GM12878 (cell line): ENCODE data around the gene SELENOM. TPM values are rescaled to one million over a fixed set of nuclear protein-coding genes. Genes with fewer than 3 reads are reported as not detected.

Experiments
- ATAC-seq: fragments of 200-7000 bp; cut with Tn5 transposase; 3 replicates; pipeline ENCODE4 v1.9.1; 2020; ENCODE audit warnings: mild to moderate bottlenecking, moderate library complexity
- BruUV-seq: library from RNA; stranded (reverse); fragments of 400-500 nt; replicated peaks from 2 replicates; lab custom pipeline; 2021; lab: Mats Ljungman, UMichigan
- CTCF ChIA-PET: fragments of 300-600 bp; sonication (Branson Sonifier 250); formaldehyde crosslinking; extraction: SDS; loops from one replicate; lab custom pipeline; 2021; ENCODE audit warnings: inconsistent platforms; lab: Yijun Ruan, JAX
- POLR2A ChIA-PET: fragments of 350-600 bp; formaldehyde crosslinking; extraction: SDS; loops from one replicate; lab custom pipeline; 2021; ENCODE audit warnings: inconsistent platforms; lab: Charles Lee
- RAD21 ChIA-PET: fragments of 300-600 bp; sonication (Branson Sonifier 250); formaldehyde crosslinking; loops from one replicate; lab custom pipeline; 2023; ENCODE audit warnings: antibody characterized with exemption; ENCODE audit not compliant: unreplicated experiment; lab: Charles Lee
- SMC1A ChIA-PET: fragments of 300-600 bp; sonication (Branson Sonifier 250); formaldehyde crosslinking; loops from one replicate; lab custom pipeline; 2023; ENCODE audit not compliant: unreplicated experiment, uncharacterized antibody; lab: Charles Lee
- DNase-seq: peaks from one replicate; pipeline ENCODE4 v3.0.0-alpha.2; 2011; ENCODE audit warnings: low read depth, low spot score
- FAIRE-seq: peaks from 3 replicates; lab custom pipeline; 2011; peaks lifted over from hg19 to GRCh38; lab: Jason Lieb, UNC
- H2AFZ ChIP-seq: 2 replicates; pipeline ENCODE4 v1.6.0; 2011; ENCODE audit warnings: low read depth, low read length, control low read depth; ENCODE audit not compliant: control insufficient read depth
- H3K27ac ChIP-seq: 2 replicates; pipeline ENCODE4 v1.5.1; 2011; ENCODE audit warnings: control low read depth; ENCODE audit not compliant: control insufficient read depth, insufficient read depth
- H3K27me3 ChIP-seq, 2 experiments: replicated peaks in 1 of 2; 2 replicates each; pipeline versions ENCODE4 v1.6.0 to v1.6.1; 2011; ENCODE audit warnings: low read length in 1 of 2; ENCODE audit not compliant: control insufficient read depth in 2 of 2, insufficient read depth in 2 of 2
- H3K36me3 ChIP-seq, 2 experiments: 2 replicates each; pipeline ENCODE4 v1.5.1; 2011; ENCODE audit warnings: low read length in 1 of 2; ENCODE audit not compliant: control insufficient read depth in 2 of 2, insufficient read depth in 2 of 2
- H3K4me1 ChIP-seq: 2 replicates; pipeline ENCODE4 v1.6.1; 2011; ENCODE audit warnings: mild to moderate bottlenecking, low read length, moderate library complexity, mixed read lengths; ENCODE audit not compliant: control insufficient read depth, insufficient read depth
- H3K4me2 ChIP-seq: 2 replicates; pipeline ENCODE4 v1.6.0; 2011; ENCODE audit warnings: control low read depth; ENCODE audit not compliant: control insufficient read depth, insufficient read depth
- H3K4me3 ChIP-seq: fragments of 200-600 bp; sonication (generic); 2 replicates; pipeline ENCODE4 v1.5.1; 2016
- H3K79me2 ChIP-seq: 2 replicates; pipeline ENCODE4 v1.6.0; 2011; ENCODE audit warnings: low read length; ENCODE audit not compliant: control insufficient read depth, insufficient read depth
- H3K9ac ChIP-seq: 2 replicates; pipeline ENCODE4 v1.8.0; 2011; ENCODE audit warnings: low read length, control low read depth, mixed read lengths; ENCODE audit not compliant: control insufficient read depth, insufficient read depth
- H3K9me3 ChIP-seq: replicated peaks from 3 replicates; pipeline ENCODE4 v1.5.1; 2011; ENCODE audit warnings: mild to moderate bottlenecking, low read length; ENCODE audit not compliant: control insufficient read depth, insufficient read depth
- H4K20me1 ChIP-seq: 2 replicates; pipeline ENCODE4 v1.6.0; 2011; ENCODE audit not compliant: control insufficient read depth, insufficient read depth
- BMI1 ChIP-seq: fragments of 450-650 bp; IDR thresholded peaks from 2 replicates; pipeline ENCODE4 v1.6.1; 2016; ENCODE audit warnings: mild to moderate bottlenecking, moderate library complexity, borderline replicate concordance
- CBFB ChIP-seq: IDR thresholded peaks from 2 replicates; pipeline ENCODE4 v1.6.1; 2016; ENCODE audit warnings: antibody characterized with exemption, low read depth
- CBX3 ChIP-seq: fragments of 200-600 bp; sonication (generic); IDR thresholded peaks from 2 replicates; pipeline ENCODE4 v1.6.1; 2016; ENCODE audit warnings: low read depth, borderline replicate concordance
- EP300 ChIP-seq, 2 experiments: fragments of 150-350 bp in 1 of 2; IDR thresholded peaks; 2 replicates each; pipeline ENCODE4 v1.6.1; 2011 to 2012; ENCODE audit warnings: low read depth in 2 of 2, low read length in 2 of 2, borderline replicate concordance in 1 of 2, improper control_type of control experiment in 1 of 2, inconsistent platforms in 1 of 2; ENCODE audit not compliant: control insufficient read depth in 1 of 2
- HDAC2 ChIP-seq: fragments of 200-600 bp; sonication (generic); IDR thresholded peaks from 2 replicates; pipeline ENCODE4 v1.6.1; 2017
- KLF5 ChIP-seq: fragments of 450-650 bp; IDR thresholded peaks from 2 replicates; pipeline ENCODE4 v1.6.1; 2014; ENCODE audit warnings: mild to moderate bottlenecking; ENCODE audit not compliant: partially characterized antibody
- LARP7 ChIP-seq: fragments of 450-650 bp; IDR thresholded peaks from 2 replicates; pipeline ENCODE4 v1.6.1; 2017; ENCODE audit warnings: mild to moderate bottlenecking
- MTA2 ChIP-seq: fragments of 450-650 bp; IDR thresholded peaks from 2 replicates; pipeline ENCODE4 v1.6.1; 2016; ENCODE audit warnings: low read depth, mild to moderate bottlenecking, moderate library complexity
- MYC ChIP-seq: IDR thresholded peaks from 2 replicates; pipeline ENCODE4 v1.6.1; 2011; ENCODE audit warnings: mild to moderate bottlenecking, low read length, moderate library complexity, inconsistent platforms; ENCODE audit not compliant: insufficient read depth, insufficient replicate concordance, insufficient read length, severe bottlenecking
- NBN ChIP-seq: fragments of 450-650 bp; IDR thresholded peaks from 2 replicates; pipeline ENCODE4 v1.6.1; 2016
- NR2F1 ChIP-seq: fragments of 450-650 bp; conservative IDR thresholded peaks from 2 replicates; pipeline ENCODE4 v1.6.1; 2017; ENCODE audit warnings: mild to moderate bottlenecking
- RAD21 ChIP-seq: IDR thresholded peaks from 2 replicates; pipeline ENCODE4 v1.6.1; 2011; ENCODE audit warnings: mild to moderate bottlenecking, low read depth, low read length, moderate library complexity; ENCODE audit not compliant: insufficient read depth
- SIN3A ChIP-seq: IDR thresholded peaks from 2 replicates; pipeline ENCODE4 v1.6.1; 2012; ENCODE audit warnings: low read depth, low read length, improper control_type of control experiment
- ZBED1 ChIP-seq: IDR thresholded peaks from 2 replicates; pipeline ENCODE4 v1.6.1; 2016; ENCODE audit warnings: borderline replicate concordance
- ZNF622 ChIP-seq: fragments of 450-650 bp; IDR thresholded peaks from 2 replicates; pipeline ENCODE4 v1.6.1; 2017; ENCODE audit warnings: mild to moderate bottlenecking, inconsistent platforms
- ZSCAN29 ChIP-seq: fragments of 450-650 bp; IDR thresholded peaks from 2 replicates; pipeline ENCODE4 v1.6.1; 2017; ENCODE audit warnings: mild to moderate bottlenecking, moderate library complexity
- WGBS: methylation state at CpG from one replicate; pipeline ENCODE4 v1.1.6; 2016; ENCODE audit warnings: low lambda C conversion rate; ENCODE audit not compliant: insufficient replicate concordance, insufficient coverage; ENCODE audit errors: missing lambda C conversion rate; 5-methylcytosine and 5-hydroxymethylcytosine counted together
- in situ Hi-C: fragments of 300-500 bp; cut with MboI; formaldehyde crosslinking; loops from 9 replicates; pipeline ENCODE4 v1.14.3; 2018; ENCODE audit warnings: mixed read lengths
- intact Hi-C: fragments of 100-400 bp; cut with micrococcal nuclease; formaldehyde crosslinking; loops from one replicate; pipeline ENCODE4 v1.14.2; 2022; ENCODE audit not compliant: unreplicated experiment
- polyA plus RNA-seq, 11 experiments: library from polyadenylated mRNA; depleted of rRNA in 4 of 11; unstranded in 6 of 11; stranded (reverse) in 5 of 11; fragments of >200 nt; fragmentation: Nextera tagmentation in 4 of 11; fragmentation: Illumina TruSeq in 1 of 11; extraction: Ambion mirVana in 4 of 11; extraction: Trizol in 1 of 11; gene quantifications; 1 replicate in 1 of 11; 2 replicates in 10 of 11; pipeline versions ENCODE4 v1.2.1 to v1.2.3, GENCODE V29; 2011 to 2016; ENCODE audit warnings: inconsistent platforms in 2 of 11, missing spikeins in 2 of 11, low read depth in 1 of 11
- total RNA-seq, 4 experiments: library from RNA; depleted of rRNA in 3 of 4; stranded (reverse); fragments of >200 nt in 3 of 4; fragmentation: Illumina TruSeq in 1 of 4; extraction: Trizol in 1 of 4; gene quantifications; 2 replicates each; pipeline versions ENCODE4 v1.2.1 to v1.2.3, GENCODE V29; 2013 to 2021
- TF ChIP-seq, protein P1 (sequence below): fragments of 450-650 bp; formaldehyde crosslinking; IDR thresholded peaks from 2 replicates; pipeline ENCODE4 v1.4.0; 2020; ENCODE audit warnings: mild to moderate bottlenecking, moderate library complexity
- TF ChIP-seq, protein P2 (sequence below): IDR thresholded peaks from 2 replicates; pipeline ENCODE4 v1.6.1; 2011; ENCODE audit warnings: mild to moderate bottlenecking, low read depth, low read length, moderate library complexity; ENCODE audit not compliant: insufficient replicate concordance
- TF ChIP-seq, protein P3 (sequence below): IDR thresholded peaks from 2 replicates; pipeline ENCODE4 v1.6.1; 2011; ENCODE audit warnings: borderline replicate concordance, low read depth, mild to moderate bottlenecking, moderate library complexity, mixed read lengths, low read length; ENCODE audit not compliant: insufficient read depth; ENCODE audit errors: extremely low read length

The SELENOM gene
- total and polyA plus RNA-seq, 10 of the 15 experiments (the other 5 are each of a cell fraction or from before 2014, with no cell fraction given): 0.80 to 8.3 (median 2.0) TPM

DNA sequence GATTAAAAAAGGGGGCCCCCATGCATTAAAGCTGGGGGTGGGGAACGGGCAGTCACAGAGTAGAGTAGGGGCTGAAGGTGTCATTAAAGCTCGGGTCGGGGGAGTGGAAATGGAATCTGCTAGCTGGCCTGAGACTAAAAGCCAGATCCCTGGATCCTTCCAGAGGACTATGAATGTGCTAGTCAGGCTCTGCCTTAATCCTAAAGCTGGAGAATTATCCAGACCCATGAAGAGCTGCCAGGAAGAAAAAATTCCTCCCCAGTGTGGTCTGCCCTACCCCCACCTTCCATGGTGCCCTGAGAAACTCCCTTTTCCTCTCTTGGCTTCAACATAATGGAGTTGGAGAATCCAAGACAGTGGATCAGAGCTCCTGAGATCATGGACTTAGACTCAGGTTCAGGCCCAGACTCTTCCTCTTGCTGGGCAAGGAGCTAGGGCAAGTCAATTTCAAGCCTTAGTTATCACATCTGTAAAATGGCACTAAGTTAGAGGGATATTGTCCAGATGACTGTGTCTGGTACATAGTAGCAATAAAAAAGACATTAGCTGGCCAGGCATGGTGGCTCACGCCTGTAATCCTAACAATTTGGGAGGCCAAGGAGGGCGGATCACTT is 50.3 kb downstream of the SELENOM start (continued):
- TF ChIP-seq, protein P1, sequence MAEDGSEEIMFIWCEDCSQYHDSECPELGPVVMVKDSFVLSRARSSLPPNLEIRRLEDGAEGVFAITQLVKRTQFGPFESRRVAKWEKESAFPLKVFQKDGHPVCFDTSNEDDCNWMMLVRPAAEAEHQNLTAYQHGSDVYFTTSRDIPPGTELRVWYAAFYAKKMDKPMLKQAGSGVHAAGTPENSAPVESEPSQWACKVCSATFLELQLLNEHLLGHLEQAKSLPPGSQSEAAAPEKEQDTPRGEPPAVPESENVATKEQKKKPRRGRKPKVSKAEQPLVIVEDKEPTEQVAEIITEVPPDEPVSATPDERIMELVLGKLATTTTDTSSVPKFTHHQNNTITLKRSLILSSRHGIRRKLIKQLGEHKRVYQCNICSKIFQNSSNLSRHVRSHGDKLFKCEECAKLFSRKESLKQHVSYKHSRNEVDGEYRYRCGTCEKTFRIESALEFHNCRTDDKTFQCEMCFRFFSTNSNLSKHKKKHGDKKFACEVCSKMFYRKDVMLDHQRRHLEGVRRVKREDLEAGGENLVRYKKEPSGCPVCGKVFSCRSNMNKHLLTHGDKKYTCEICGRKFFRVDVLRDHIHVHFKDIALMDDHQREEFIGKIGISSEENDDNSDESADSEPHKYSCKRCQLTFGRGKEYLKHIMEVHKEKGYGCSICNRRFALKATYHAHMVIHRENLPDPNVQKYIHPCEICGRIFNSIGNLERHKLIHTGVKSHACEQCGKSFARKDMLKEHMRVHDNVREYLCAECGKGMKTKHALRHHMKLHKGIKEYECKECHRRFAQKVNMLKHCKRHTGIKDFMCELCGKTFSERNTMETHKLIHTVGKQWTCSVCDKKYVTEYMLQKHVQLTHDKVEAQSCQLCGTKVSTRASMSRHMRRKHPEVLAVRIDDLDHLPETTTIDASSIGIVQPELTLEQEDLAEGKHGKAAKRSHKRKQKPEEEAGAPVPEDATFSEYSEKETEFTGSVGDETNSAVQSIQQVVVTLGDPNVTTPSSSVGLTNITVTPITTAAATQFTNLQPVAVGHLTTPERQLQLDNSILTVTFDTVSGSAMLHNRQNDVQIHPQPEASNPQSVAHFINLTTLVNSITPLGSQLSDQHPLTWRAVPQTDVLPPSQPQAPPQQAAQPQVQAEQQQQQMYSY (CRISPR knock-in tag): no peak
- TF ChIP-seq NBN (no peak), ZSCAN29 (no peak), NR2F1 (no peak), HDAC2 (no peak), MTA2 (no peak)
- TF ChIP-seq, protein P2, sequence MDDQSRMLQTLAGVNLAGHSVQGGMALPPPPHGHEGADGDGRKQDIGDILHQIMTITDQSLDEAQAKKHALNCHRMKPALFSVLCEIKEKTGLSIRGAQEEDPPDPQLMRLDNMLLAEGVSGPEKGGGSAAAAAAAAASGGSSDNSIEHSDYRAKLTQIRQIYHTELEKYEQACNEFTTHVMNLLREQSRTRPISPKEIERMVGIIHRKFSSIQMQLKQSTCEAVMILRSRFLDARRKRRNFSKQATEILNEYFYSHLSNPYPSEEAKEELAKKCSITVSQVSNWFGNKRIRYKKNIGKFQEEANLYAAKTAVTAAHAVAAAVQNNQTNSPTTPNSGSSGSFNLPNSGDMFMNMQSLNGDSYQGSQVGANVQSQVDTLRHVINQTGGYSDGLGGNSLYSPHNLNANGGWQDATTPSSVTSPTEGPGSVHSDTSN: no peak

DNA sequence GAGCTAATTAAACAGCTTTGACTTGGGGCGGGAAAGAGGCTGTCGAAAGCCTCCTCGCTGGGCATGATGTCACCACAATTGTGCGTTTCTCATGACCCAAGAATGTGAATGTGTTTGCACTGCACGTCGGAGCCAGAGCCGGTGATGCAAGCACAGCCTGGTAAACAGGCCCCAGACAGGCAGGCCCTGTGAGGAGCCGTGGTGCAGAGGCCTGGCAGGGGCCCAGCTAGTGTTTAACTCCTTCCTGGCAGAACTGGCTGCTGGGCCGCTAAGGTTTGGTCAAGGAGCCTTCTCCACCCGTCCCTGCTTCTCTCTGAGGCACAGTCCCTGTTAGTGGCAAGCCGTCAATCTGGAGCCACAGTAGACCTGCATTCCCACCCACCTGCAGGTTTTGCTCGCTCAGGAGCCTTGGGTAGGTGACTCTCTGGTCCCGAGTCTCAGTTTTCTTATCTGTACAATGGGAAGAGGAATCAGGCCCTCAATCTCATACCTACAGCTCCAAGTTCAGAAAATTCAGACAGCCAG is 51.7 kb downstream of the SELENOM start:
- WGBS: 61% methylated on average over 13 of the region's 13 CpGs
- ATAC-seq (no peak), FAIRE-seq (no peak), DNase-seq (no peak)
- ChIA-PET RAD21 (no interaction called here), SMC1A (no interaction called here), CTCF (no interaction called here), POLR2A (no interaction called here)
- intact Hi-C loops: no loop called here
- H3K27me3 ChIP-seq: no peaks in the 10 kb centered on the region
- no peaks in the 10 kb centered on the region for H3K79me2 ChIP-seq
- H2AFZ ChIP-seq: no peak overlapping the region
- no peaks in the 10 kb centered on the region for H3K9me3 ChIP-seq
- H3K4me3 ChIP-seq: no peak overlapping the region
- H3K4me1 ChIP-seq: no peaks in the 10 kb centered on the region
- H3K4me2 ChIP-seq: no peak overlapping the region
- no peak overlapping the region for H3K27ac ChIP-seq
- H4K20me1 ChIP-seq: no peaks in the 10 kb centered on the region
- BruUV-seq: no TSS peak
- H3K9ac ChIP-seq: no peak overlapping the region
- H3K36me3 ChIP-seq: no peaks in the 10 kb centered on the region
- in situ Hi-C loops: no loop called here
- TF ChIP-seq ZBED1 (no peak), RAD21 (no peak), BMI1 (no peak), MYC (no peak), EP300 (IDR thresholded peaks at IDR 0.05; ENCODE audit: borderline replicate concordance in 1 of 2, control insufficient read depth in 1 of 2, low read depth in 2 of 2, low read length in 2 of 2) (no peak), SIN3A (no peak), CBX3 (no peak), CBFB (no peak), ZNF622 (no peak), KLF5 (no peak), LARP7 (no peak)
- TF ChIP-seq, protein P3, sequence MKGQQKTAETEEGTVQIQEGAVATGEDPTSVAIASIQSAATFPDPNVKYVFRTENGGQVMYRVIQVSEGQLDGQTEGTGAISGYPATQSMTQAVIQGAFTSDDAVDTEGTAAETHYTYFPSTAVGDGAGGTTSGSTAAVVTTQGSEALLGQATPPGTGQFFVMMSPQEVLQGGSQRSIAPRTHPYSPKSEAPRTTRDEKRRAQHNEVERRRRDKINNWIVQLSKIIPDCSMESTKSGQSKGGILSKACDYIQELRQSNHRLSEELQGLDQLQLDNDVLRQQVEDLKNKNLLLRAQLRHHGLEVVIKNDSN: no peak
